HG03039 (cell line): Measurements from ENCODE around the gene GPR180.

Source experiments
- ATAC-seq: cut with Tn5 transposase; IDR thresholded peaks from one replicate; pipeline ENCODE4 v1.9.1; 2021; ENCODE audit warnings: mild to moderate bottlenecking, moderate library complexity; ENCODE audit not compliant: unreplicated experiment

Gene GPR180

DNA sequence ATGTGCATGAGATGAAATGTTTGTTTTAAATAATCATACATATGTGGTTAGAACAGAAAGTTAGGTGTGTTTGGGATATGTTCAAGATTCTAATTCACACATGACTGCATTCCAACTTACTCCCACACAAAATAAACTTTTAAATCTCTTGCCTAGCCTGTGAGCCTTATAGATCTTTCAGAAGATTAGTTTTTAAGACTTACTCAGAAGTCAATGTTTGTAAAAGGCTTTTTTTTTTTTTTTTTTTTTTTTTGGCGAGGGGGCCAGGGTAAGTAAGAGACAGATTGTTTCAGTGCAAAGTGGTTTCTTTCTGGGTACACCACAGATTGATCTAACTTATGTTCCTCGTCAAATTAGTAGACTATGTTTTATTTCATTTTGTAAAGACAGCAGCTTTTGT is 39.1 kb downstream of the GPR180 start:
- ATAC-seq: no peak

DNA sequence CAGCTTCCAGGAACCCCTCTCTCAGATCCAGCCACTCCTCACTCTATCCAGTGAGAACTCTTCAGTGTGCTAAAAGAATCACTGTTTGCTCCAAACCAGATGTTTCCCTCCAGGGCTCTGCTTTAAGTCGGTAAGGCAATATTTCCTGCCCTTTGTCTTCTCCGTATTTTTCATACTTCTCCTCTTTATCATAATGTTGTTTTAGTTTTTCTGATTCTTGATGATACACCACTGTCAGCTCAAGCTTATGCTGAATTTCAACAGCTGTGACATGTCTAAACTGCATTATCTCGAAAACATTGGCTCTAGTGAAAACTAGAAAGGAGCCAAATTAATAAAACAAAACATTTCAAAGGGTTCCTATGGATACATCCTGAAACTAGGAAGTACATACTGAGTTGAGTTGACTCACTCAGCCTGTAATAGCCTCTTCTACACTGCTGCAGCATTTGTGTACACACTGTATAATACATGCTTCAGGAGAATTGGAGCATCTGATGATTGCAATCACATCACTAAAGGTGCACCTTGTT is 39.8 kb downstream of the GPR180 start:
- ATAC-seq: no peak

DNA sequence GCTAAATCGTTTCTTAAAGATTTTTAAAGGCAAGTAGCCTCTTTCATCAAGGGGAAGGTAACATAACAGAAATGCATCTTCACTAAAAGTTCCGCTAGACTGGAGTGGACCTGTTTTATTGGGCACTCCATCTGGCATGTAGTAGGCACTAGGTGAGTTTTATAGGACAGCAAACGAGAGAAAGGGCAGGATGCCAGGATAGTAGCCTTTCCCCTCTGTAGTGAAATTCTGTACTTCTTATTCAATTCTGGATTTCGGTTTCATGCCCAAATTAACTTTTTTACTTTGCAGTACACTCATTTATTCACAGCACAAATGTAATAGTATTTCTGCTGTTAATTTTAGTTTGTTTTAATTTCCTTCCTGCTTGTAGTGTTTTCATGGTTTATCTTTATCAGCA is 45.2 kb downstream of the GPR180 start:
- ATAC-seq: peak; percentile 69

DNA sequence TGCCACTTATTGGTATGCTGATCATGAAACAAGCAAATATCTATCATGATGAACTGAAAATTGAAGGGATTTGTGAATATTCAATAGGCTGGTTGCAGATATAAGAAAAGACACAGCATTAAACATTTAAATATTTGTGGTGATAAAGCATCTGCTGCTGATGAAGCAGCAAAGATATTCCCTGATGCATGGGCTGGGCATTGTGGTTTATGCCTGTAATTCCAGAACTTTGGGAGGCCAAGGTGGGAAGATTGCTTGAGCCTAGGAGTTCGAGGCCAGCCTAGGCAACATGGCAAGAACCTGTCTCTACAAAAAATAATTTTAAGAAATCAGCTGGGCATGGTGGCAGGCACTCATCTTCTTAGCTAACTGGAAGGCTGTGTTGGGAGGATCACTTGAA is 54.5 kb downstream of the GPR180 start:
- ATAC-seq: no peak

DNA sequence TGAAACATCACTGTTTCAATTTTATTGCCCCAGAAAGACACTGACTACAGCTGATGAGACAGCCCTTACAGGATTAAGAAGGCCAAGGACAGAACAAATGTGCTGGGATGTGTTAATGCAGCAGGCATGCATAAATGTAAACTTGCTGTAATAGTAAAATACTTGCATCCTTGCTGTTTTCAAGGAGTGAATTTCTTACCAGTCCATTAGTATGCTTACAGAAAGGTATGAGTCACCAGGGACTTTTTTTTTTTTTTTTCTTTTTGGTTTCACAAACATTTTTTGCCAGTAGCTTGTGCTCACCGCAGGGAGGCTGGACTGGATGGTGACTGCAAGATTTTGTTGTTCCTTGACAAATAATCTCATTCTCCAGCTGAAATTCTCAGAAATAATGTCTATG is 55.1 kb downstream of the GPR180 start:
- ATAC-seq: peak; percentile 74

DNA sequence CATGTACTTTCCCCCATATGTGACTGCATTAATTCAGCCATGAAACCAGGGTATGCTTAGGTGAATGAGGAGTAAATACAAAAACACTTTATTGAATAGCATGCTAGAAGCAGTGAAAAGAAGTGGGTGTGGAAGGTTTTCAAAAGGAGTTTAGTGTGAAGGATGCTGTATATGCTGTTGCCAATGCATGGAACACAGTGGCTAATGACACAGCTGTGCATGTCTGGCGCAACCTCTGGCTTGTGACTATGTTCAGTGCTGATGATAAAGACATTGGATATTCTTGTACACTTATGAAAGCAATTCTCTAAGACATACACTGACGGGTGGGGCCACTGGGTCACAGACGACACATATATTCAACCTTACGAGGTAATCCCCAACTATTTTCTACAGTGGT is 55.5 kb downstream of the GPR180 start:
- peak; percentile 29 for ATAC-seq

DNA sequence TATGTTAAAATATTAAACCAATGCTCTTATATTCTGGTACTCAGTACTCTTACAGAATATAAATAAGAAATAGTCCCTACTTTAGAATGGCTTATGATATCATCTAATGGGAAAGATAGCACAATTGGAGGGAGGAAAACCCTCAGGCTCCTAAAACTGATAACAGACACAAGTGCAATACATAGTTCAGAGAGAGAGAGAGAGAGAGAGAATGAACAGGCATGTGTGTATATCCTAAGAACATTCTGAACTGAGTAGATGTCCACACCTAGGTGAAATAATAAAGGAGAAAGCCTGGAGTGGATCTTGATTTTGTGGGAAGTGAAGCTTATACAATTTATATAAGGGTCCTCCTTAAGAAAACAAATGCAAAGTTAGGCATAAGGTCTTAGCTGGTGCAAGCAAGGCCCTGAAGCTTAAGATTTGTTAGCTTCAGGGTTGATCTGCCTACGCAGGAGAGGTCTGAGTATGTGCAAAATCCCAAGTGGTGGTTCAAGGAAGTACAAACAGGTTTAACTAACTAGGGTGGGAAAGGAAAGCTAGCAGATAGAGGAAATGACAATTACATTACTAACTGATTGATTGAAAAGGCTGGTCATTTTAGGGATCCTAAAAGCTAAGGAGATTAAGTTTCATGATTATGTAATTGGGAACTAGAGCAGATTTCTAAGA is 57.4 kb downstream of the GPR180 start:
- no peak for ATAC-seq

DNA sequence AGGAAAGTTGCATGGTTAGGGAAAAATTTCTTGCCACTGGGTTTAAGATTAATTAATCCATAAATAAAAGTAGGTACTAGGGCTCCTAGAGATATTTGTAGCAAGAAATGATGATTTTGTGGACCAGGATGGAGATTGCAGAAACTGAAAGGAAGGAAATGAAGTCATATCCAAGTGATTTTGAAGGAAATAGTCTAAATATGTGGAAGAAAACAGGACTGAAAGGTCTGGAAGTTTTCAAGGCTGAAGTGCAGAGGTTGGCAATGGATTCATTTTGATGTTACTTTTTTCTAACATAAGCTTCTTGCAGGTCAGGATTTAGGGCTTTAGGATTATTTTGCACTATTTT is 57.9 kb downstream of the GPR180 start:
- ATAC-seq: no peak

DNA sequence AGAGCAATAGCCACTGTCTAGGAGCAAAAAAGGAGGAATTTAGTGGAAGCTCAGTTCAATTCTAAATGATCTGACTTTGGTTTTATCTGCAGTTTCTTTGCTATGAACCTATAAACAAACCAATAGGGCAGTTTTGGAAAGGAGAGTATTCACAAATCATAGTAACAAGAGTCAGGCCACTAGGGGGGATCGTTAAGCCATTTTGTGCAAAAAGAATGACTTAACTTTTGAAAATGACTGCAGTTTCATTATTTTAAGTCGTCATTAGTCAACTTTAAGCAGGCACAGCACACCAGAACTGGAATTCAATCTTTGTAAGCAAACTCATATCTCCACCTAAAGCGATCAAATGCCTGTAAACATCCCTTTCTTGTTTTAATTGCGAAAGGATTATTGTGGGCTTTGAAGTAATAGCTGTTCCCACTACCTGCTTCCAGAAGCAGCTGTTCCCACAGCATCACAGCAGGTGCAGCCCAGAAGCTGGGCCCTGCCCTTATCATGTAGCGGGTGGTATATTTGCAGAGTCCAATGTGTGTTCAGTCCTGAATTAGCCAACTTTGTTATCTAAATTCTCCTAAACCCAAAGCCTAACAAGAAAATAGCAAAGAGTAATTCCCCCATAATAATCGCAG is 59.2 kb downstream of the GPR180 start:
- ATAC-seq: no peak

DNA sequence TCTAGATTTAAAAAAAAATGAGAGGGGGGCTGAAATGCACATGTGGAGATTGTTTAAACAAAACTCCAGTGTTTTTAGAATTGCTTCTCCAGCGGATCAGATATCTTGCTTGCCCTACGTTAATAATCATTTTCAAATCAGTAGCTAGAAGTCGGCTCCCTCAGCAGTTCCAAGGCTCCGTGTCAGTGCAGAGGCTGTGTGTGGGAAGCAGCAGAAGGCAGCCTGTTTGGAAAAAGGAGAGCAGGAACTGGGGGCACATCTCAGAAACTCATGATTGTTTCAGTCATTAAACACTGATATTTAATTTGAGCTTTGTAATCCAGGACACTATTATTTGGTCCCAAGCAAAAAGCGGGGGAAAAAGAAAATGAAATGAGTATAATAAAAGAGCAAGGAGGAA is 59.7 kb downstream of the GPR180 start:
- no peak for ATAC-seq

DNA sequence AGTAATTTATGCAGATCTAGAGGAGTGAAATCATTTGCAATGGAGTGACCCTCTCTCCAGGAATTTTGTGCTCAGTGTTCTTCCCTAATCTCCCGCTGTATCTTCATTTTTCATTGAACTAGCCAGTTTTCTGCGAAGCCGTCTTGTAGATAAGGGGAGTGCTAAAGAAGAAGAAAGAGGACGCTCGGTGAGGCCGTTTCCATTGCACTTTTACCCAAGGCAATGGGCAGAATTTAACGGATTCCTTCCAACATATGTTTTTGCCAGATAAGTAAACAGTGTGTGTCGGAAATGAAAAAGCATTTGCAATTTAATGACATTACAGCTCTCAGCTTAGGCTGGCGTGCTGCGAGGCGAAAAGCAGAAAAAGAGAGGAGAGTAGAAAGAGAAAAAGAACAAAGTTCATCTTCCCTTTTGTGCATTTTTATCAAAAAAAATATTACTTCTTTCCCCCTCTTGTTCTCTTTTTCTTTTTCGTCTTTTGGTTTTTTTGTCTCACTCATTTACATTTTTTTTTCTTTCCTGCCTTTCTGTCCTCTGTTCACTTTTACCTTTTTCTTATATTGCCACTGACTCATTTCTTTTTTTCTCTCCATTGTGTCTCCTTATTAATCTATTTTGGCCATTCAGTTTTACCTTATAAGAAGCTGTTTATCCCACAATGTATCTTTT is 60.8 kb downstream of the GPR180 start:
- no peak for ATAC-seq

DNA sequence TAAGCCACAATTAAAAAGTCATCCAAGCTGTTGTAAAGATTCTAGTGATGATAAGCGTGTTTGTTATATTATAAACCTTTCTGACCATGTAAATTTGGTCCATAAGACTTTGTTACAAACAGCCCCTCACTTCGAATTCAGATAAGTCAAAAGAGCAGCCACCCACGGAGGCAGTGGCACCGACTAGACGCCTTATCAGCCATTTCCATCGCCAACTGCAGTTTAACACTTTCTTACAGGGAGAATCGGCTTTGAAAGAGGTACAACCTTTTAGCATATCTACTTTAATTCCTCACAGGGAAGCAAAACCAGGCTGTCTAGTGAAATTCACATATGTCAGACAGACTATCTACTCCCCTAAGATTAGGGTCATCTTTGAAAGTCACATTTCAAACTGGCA is 63.2 kb downstream of the GPR180 start:
- ATAC-seq: no peak

DNA sequence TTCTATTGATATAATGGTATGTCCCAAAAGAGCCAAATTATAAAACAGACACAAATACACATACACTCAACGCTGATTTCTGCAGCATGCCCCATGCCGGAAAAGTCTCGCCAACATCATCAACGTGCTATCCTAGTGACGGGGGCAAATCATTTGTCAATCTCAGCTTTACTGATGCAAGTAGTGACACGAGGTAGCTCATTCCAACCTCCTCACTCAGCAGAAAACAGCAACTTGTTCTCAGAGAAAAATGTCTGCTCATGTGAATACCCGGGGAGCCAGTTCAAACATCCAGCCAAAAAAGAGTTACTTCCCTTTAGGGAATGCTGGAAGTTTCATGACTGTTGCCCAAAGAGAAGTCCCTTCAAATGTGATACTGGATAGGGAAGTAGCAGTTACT is 64.4 kb downstream of the GPR180 start:
- ATAC-seq: no peak

DNA sequence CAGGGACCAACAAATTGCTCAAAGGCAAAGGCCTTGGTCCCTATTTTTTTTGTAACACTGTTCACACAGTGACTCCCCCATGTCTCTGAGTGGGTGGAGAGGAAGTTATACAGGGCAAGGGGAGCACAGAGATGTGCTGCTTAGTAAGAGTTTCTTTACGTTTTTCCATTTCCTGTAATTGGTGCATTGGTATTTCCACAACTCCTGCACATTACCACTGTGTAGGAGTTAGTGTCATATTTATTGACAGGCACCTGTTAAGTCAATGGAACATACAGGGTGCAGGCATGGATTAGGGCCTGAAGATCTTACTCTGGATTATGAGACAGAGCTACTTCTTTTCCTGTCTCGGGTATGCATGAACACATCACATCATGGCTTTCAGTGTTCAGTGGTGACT is 65.5 kb downstream of the GPR180 start:
- ATAC-seq: no peak

DNA sequence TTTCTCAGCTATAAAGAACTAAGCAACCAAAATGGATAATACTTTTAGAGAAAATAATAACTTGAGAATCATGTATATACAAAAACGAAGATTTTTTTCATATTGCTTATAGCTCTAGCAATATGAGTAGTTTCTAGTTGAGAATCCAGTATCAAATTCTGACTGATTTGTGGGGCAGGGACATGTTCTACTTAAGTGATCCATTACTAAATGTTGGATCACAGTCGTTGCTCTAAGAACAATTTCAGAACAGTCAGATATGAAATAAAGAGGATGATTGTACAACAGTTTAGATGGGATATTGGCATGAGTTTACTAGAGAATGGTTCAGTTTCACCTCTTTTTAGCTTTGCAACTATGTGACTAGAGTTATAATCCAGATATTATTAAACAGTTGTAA is 70.7 kb downstream of the GPR180 start:
- no peak for ATAC-seq

DNA sequence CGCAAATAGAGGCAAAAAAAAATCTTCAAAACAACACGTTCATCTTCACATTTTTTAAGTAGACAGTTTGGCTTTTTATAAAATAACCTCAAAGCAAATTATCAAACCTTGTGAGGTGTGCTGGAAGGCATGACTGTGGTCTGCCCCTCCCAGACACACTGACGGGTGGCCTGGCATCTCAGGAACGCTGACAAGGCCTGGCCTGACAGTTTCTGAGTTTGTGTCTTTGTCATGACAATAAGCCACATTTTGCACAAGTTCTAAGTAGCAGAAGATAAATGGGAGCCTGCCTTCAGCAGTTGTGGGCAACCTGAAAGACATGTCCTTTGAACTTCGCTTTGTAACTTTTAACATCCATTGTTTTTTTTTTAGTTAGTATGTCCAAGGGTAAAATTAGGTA is 72.2 kb downstream of the GPR180 start:
- no peak for ATAC-seq

DNA sequence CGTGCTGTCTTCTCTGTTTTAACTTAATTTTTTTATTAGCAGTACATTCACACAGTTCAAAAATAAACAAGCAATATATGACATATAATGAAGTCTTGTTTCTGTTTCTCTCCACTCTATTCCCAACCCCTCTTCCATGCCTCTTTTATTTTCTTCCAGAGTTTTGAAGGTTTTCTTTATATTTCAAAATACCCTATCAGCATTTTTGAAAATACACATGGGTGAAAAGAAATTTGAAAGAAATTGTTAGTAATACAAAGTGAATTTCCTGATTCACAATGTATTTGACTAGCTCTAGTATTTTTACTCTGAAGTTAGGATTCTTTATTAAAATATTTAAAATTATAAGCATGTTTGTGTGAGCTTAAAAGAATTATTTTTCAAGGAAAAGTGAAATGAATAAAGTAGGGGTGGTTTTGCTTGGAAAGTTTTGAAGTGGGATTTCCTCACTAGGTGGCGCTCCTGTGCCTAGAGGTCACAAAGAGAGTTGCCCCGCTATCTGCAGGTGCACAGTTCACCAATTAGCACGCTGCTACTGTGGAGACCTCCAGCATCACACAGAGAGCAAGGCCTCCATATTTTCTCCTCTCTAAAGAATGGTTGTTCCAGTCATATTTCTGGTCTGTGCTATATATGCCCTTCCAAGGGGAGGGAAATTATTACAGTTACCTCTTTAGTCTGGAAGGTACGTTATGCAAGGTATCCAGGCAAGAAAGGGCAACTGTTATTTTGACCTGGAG is 73.1 kb downstream of the GPR180 start:
- ATAC-seq: no peak

DNA sequence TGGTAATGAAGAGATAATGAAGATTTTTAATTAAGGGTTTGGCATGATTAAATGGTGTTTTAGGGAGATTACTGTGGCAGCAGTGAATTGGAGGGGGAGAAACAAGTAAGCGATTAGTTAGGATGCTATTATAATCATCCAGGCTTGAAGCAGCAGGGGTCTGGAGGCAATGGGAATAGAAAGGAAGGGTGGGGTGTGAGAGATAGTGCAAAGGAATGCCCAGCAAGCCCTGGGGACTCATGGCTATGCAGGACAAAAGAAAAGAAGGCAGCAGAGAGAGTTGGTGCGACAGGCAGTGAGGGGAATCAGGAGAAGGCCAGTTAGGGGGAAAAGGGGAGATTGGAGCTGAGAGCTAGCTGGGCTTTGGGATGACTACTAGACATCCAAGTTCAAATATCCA is 76.1 kb downstream of the GPR180 start:
- no peak for ATAC-seq

DNA sequence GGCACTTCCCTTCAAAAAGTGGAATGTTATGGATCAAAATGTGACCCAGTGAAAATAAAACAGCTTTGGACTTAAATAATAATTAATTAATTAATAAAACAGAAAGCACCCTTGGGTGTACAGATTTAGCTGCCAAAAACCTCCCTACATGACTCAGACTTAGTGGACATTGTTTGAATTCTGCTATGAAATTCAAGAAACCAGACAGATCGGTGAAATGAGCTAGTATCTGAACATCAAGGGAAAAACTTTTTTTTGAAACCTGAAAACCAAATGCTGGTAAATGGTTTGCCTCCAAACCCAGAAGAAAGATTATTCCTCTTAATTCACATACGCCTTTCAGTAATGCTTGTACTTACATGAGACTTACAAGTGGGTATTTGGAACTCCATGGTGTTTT is 77.2 kb downstream of the GPR180 start:
- no peak for ATAC-seq

DNA sequence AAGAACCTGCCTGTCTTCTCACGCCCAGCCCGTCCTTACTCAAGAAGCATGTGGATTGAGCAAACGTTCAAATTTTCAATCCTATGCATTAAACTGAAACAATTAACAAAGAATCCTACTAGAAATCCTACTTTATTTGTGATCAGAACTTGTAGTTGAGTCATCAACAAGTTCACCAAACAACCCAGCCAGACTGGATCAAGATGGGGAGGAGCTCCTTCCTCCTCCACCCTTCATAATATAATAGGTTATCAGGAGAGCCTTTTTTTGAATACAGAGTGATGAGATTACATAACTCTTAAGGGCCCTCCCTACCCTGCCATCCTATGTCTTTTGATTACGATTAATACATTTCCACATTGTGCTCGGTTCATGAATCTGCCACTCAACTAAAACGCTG is 78.0 kb downstream of the GPR180 start:
- no peak for ATAC-seq

DNA sequence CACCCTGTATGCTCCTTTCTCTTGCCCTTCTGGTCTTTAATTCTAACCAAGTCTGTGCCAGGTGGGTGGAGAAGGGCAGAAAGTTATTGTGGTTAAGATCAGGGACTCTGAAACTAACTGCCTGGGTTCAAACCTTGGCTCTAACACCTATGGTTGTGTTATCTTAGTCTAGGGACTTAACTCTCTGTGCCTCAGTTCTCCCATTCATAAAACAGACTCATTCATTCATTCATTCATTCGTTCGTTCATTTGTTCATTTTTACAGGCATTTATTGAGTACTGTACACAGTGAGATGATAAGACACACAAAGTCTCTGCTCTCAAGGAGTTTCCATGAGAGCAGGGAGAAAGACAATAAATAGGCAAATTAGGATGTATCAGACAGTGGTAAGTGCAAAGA is 80.6 kb downstream of the GPR180 start:
- ATAC-seq: no peak

DNA sequence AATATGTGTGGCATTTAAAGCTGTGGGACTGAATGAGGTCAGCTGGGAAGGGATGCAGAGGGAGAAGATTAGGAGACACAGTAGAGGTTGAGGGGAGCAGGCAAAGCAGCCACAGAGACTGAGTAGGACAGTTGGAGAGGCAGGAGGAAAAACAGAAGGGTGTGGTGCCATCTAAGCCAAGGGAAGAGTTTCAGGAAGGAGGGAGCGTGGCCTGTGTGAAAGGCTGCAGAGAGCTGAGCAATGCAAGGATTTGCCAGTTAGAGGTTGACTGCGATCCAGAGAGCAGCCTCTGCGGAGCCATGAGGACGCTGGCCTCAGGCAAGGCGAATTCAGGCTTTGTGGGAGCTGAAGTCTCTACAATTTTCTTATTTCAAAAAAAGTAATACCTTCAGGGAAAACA is 81.8 kb downstream of the GPR180 start:
- ATAC-seq: no peak
